Heart right ventricle (tissue), 16 donors: ENCODE results near the gene CEP164. TPM values are rescaled to one million over a fixed set of nuclear protein-coding genes. Genes with fewer than 3 reads are reported as not detected.

Experiments used
- ATAC-seq, 8 donors: fragments of 200-7000 bp; cut with Tn5 transposase; one replicate each; pipeline ENCODE4 v1.9.1; 2020; ENCODE audit warnings: mild to moderate bottlenecking in 8 of 8, moderate library complexity in 8 of 8, moderate number of reproducible peaks in 1 of 8
- DNase-seq, 2 donors: peaks; one replicate each; pipeline ENCODE4 v3.0.0-alpha.2; 2020
- H3K27ac ChIP-seq, 10 donors: fragments of 200-600 bp; sonication (generic) in 2 of 10; one replicate each; pipeline versions ENCODE4 v1.5.0 to v1.8.0; 2020 to 2022; ENCODE audit warnings: mild to moderate bottlenecking in 3 of 10
- H3K27me3 ChIP-seq, 7 donors: fragments of 200-600 bp; one replicate each; pipeline ENCODE4 v1.8.0; 2021 to 2022; ENCODE audit warnings: mild to moderate bottlenecking in 2 of 7
- H3K36me3 ChIP-seq, 9 donors: fragments of 200-600 bp; sonication (generic) in 1 of 9; one replicate each; pipeline versions ENCODE4 v1.5.0 to v1.8.0; 2020 to 2022; ENCODE audit warnings: mild to moderate bottlenecking in 2 of 9
- H3K4me1 ChIP-seq, 9 donors: fragments of 200-600 bp; sonication (generic) in 1 of 9; one replicate each; pipeline versions ENCODE4 v1.5.0 to v1.8.0; 2020 to 2022; ENCODE audit warnings: mild to moderate bottlenecking in 4 of 9
- H3K4me3 ChIP-seq, 10 donors: fragments of 200-600 bp; sonication (generic) in 2 of 10; one replicate each; pipeline versions ENCODE4 v1.5.0 to v1.8.0; 2020 to 2022; ENCODE audit warnings: mild to moderate bottlenecking in 7 of 10, moderate library complexity in 2 of 10
- H3K9me3 ChIP-seq, 11 donors: fragments of 200-600 bp in 10 of 11; sonication (generic) in 2 of 11; one replicate each; pipeline versions ENCODE4 v1.5.0 to v1.8.0; 2013 to 2022; ENCODE audit warnings: mild to moderate bottlenecking in 2 of 11, control low read depth in 1 of 11, moderate library complexity in 1 of 11
- WGBS, 2 donors: extraction: QIAGEN DNeasy Blood & Tissue Kit; methylation state at CpG; one replicate each; pipeline ENCODE4 v1.1.7; 2013; ENCODE audit warnings: inconsistent platforms in 1 of 2; 5-methylcytosine and 5-hydroxymethylcytosine counted together
- intact Hi-C, 10 donors: fragments of 100-400 bp; cut with DNase I; formaldehyde crosslinking; loops; one replicate each; pipeline versions ENCODE4 v1.11.1 to v1.14.2; 2022
- polyA plus RNA-seq, 2 donors: library from polyadenylated mRNA; stranded (reverse); fragments of 200-250 nt; gene quantifications; one replicate each; pipeline ENCODE4 v1.2.3, GENCODE V29; 2013
- total RNA-seq, 10 donors: library from RNA; stranded (reverse); fragmentation: NEBNext Ultra II Directional in 3 of 10; extraction: Animal tissue kit (Norgen Biotek cat#: 25700) in 3 of 10; gene quantifications; one replicate each; pipeline versions ENCODE4 v1.2.1 to v1.2.4, GENCODE V29; 2021 to 2023
- TF ChIP-seq, protein P1 (sequence below), 9 donors: fragments of 200-600 bp; sonication (generic) in 2 of 9; IDR thresholded peaks; one replicate each; pipeline versions ENCODE4 v1.5.0 to v1.8.0; 2021 to 2022; ENCODE audit warnings: antibody characterized with exemption in 9 of 9, mild to moderate bottlenecking in 5 of 9, moderate library complexity in 1 of 9
- donor health status: Arrhythmogenic right ventricular cardiomyopathy.
- donor health status: ischemic (EF 13 %, LVEDD 7.1; RV severe dilation, severe dysfunction).
- donor health status: healthy with polysubstance abuse.
- donor health status: DM: no; HTN: yes; CAD: no.
- donor health status: DM: no; HTN: no; CAD: no.
- donor health status: ischemic (EF 25% LVEDD 6.9; RV normal size, moderate dysfunction).
- donor health status: ischemic (EF 25% LVEDD 5.7; RV mildly dilated, moderate dysfunction).
- donor health status: healthy.
- donor health status: DM: yes; HTN: yes; CAD: no.
- donor health status: Ischemic cardiomyopathy.
- donor health status: ischemic (EF 35%, LVEDD 5.7; RV mildly dilated, moderate dysfunction).
- donor health status: nonischemic (EF 11% LVEDD 7.7; RV severe dilation, severe dysfunction).
- donor health status: DM: yes; HTN: yes; CAD: no.
- donor health status: PGD.
- donor health status: ischemic (EF 29% LVEDD 5.4; RV normal size, mild dysfunction).
- donor health status: nonischemic (EF 23%, LVEDD 6.1; RV moderate dilation, normal function).

The CEP164 gene
- total and polyA plus RNA-seq, 12 donors: 3.5 to 17.9 (median 6.6) TPM

DNA sequence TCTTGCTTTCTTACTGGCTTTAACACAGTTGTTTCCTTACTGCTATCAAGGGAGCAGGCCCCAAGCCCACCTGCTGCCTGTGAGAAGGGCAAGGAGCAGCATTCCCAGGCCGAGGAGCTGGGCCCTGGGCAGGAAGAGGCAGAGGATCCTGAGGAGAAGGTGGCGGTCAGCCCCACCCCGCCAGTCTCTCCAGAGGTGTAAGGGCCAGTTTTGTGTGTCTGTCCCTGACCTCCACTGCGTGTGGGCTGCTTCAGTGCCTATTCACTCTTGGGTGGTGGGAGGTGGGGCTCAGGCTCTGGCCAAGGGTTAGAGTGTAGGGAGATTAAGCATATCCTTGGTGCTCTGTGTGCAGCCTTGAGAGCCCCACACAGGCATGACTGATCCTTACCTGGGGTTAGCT is 55.1 kb downstream of the CEP164 start:
- DNase-seq (no peak), ATAC-seq (no peak)
- TF ChIP-seq, protein P1, sequence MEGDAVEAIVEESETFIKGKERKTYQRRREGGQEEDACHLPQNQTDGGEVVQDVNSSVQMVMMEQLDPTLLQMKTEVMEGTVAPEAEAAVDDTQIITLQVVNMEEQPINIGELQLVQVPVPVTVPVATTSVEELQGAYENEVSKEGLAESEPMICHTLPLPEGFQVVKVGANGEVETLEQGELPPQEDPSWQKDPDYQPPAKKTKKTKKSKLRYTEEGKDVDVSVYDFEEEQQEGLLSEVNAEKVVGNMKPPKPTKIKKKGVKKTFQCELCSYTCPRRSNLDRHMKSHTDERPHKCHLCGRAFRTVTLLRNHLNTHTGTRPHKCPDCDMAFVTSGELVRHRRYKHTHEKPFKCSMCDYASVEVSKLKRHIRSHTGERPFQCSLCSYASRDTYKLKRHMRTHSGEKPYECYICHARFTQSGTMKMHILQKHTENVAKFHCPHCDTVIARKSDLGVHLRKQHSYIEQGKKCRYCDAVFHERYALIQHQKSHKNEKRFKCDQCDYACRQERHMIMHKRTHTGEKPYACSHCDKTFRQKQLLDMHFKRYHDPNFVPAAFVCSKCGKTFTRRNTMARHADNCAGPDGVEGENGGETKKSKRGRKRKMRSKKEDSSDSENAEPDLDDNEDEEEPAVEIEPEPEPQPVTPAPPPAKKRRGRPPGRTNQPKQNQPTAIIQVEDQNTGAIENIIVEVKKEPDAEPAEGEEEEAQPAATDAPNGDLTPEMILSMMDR (IDR thresholded peaks at IDR 0.05): no peak
- Histone ChIP-seq H3K36me3 (peaks cover 0 to 84% (median 6%) of the 10 kb centered on the region in 9 donors), H3K9me3 (no peaks in the 10 kb centered on the region), H3K27me3 (no peaks in the 10 kb centered on the region), H3K27ac (no peak overlapping the region), H3K4me1 (peaks cover 5 to 25% (median 11%) of the 10 kb centered on the region in 9 donors), H3K4me3 (no peak overlapping the region)
- intact Hi-C loops: no loop called here
- 98 to 99% methylated on average over 4 of the region's 4 CpGs for WGBS, 2 donors

DNA sequence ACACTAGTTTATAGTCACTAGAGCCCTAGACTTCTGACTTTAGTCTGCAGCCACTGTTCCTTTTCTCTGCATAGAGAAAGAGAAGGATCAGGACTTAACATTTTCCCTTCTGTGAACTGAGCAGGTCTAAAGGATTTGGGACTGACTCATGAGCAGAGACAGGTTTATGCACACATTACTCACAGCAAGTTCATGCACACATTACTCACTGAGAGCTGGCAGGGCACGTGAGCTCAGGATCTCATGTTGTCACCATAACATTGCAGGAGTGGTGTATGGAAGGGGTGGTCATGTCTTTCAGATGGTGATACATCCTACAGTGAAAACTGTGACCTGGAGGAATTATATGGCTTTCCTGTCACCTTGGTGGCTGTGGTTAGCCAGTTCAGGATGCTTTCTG is 56.4 kb downstream of the CEP164 start:
- peaks cover 0 to 91% (median 6%) of the 10 kb centered on the region in 9 donors for H3K36me3 ChIP-seq
- H3K4me3 ChIP-seq: no peak overlapping the region
- ATAC-seq (no peak), DNase-seq (no peak)
- TF ChIP-seq, protein P1 (IDR thresholded peaks at IDR 0.05): no peak
- H3K9me3 ChIP-seq: no peaks in the 10 kb centered on the region
- intact Hi-C loops: no loop called here
- no peak overlapping the region for H3K27ac ChIP-seq
- peaks cover 1 to 15% (median 5%) of the 10 kb centered on the region in 9 donors for H3K4me1 ChIP-seq
- 92 to 94% methylated on average over 1 of the region's 1 CpG for WGBS, 2 donors
- no peaks in the 10 kb centered on the region for H3K27me3 ChIP-seq

DNA sequence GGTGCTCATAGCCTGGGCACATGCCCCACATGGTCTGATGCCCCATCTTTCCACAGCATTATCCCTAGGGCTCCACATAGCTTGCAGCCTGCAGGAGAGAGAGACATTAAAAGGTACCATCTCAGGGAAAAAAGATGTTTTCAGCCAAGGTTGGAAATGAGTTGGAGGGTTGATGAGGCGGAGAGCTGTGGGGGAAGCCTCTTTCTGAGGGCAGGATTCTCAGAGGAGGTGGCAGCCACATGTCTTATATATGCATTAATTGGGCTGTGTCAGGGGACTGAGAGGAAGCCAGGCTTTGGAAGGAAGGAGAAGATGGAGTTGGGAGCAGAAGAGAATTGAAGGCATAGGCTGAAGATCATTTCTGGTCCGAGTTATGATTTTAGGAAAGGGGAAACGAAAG is 57.8 kb downstream of the CEP164 start:
- WGBS, 2 donors: 99 to 100% methylated on average over 3 of the region's 3 CpGs

DNA sequence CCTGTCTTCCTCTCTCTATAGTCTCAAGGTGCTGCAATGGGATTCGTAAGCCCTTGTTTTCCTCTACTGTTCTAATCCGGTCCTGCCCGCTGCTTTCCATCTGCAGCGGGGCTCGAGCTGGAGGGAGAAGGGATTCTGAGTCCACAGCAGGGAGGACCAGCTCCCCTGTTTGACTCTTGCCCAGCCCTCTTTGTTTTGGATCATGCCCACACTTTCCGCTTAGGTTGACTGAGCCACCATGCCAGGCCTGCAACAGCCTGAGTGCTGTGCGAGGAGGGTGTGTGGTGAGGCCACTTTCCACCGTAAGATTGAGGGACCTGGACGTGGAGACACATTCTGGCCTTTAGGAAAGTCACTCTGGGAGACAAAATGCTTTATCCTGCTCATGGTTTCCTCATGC is 58.3 kb downstream of the CEP164 start:
- ATAC-seq: no peak
- DNase-seq: no peak
- Histone ChIP-seq H3K9me3 (no peaks in the 10 kb centered on the region), H3K4me3 (no peak overlapping the region), H3K27ac (no peak overlapping the region), H3K36me3 (peaks cover 0 to 95% (median 6%) of the 10 kb centered on the region in 9 donors), H3K27me3 (no peaks in the 10 kb centered on the region), H3K4me1 (no peaks in the 10 kb centered on the region)
- WGBS, 2 donors: 96 to 97% methylated on average over 9 of the region's 9 CpGs
- TF ChIP-seq, protein P1 (IDR thresholded peaks at IDR 0.05): no peak
- intact Hi-C loops: no loop called here

More for the DNA sequence above, 57.8 kb downstream of the CEP164 start:
- Histone ChIP-seq H3K4me3 (no peak overlapping the region), H3K27me3 (no peaks in the 10 kb centered on the region), H3K36me3 (peaks cover 0 to 95% (median 6%) of the 10 kb centered on the region in 9 donors), H3K4me1 (peaks cover 0 to 1% (median 0%) of the 10 kb centered on the region in 9 donors), H3K9me3 (no peaks in the 10 kb centered on the region), H3K27ac (no peak overlapping the region)
- no peak for ATAC-seq
- intact Hi-C loops: no loop called here
- TF ChIP-seq, protein P1 (IDR thresholded peaks at IDR 0.05): no peak
- no peak for DNase-seq
